ENCODE measurements around the gene MS4A14. TPM values are rescaled to one million over a fixed set of nuclear protein-coding genes. Genes with fewer than 3 reads are reported as not detected.

The MS4A14 gene
- total and polyA plus RNA-seq, 9 of the 15 experiments (the other 6 are each of a cell fraction or from before 2014, with no cell fraction given) = not detected

DNA sequence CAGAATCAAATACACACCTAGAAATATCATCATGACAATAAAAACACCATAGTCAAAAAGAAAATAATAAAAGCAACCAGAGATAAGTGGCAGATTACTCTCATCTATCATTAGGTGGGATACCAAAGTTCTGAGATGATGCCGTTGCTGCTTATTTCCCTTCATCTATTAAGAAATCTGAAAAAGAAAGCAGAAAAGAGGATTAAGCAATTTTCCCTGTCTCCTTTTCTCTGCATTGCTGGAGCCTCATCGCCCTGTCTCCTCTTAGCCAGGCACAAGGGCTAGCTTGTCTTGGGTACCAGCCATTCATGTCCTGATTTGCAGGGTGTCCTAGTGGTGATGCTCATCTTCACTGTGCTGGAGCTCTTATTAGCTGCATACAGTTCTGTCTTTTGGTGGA, 3.9 kb upstream of the MS4A14 start (continued):
- TF ChIP-seq CREB5 (CRISPR knock-in tag; IDR thresholded peaks at IDR 0.05) = no peak

GRCh38 chr11:60393016-60393415, 3.2 kb upstream of the MS4A14 start:
- Histone ChIP-seq H3K36me3 (ENCODE audit: control insufficient read depth, insufficient read depth, low read length) (no peaks in the 10 kb centered on the region), H3K4me1 (replicated peaks in 1 of 2; ENCODE audit: control insufficient read depth in 2 of 2, insufficient read depth in 2 of 2, low read length in 2 of 2) (no peaks in the 10 kb centered on the region), H3K9me3 (replicated peaks; ENCODE audit: control insufficient read depth, insufficient read depth, low read depth, low read length) (no peaks in the 10 kb centered on the region), H2AFZ (ENCODE audit: low read depth, low read length) (no peak overlapping the region), H3K9me1 (ENCODE audit: control insufficient read depth, insufficient read depth, low read length) (no peaks in the 10 kb centered on the region), H3K4me2 (ENCODE audit: insufficient read depth, low read length) (no peak overlapping the region), H3K4me3 (no peak overlapping the region), H3K27me3 (ENCODE audit: control insufficient read depth in 2 of 2, insufficient read depth in 2 of 2, low read length in 2 of 2) (no peaks in the 10 kb centered on the region), H4K20me1 (replicated peaks; ENCODE audit: control insufficient read depth, insufficient read depth, low read length) (no peaks in the 10 kb centered on the region), H3K79me2 (ENCODE audit: control insufficient read depth, insufficient read depth, low read length) (no peaks in the 10 kb centered on the region), H3K27ac (ENCODE audit: extremely low read depth, low read depth, low read length) (no peak overlapping the region), H3K9ac (ENCODE audit: insufficient read depth in 1 of 2, low read depth in 2 of 2, low read length in 2 of 2) (no peak overlapping the region)
- DNase-seq (ENCODE audit: extremely low read depth in 1 of 4, low spot score in 3 of 4) = no peak
- FAIRE-seq = no peak
- ATAC-seq = no peak
- ChIA-PET CTCF (ENCODE audit: low intra/inter-chr PET ratio) (no interaction called here), POLR2A (interaction anchor here (0.7 kb wide), 1 partner anchor 697 kb away, joined by 3 read pairs; no protein-coding TSS in a partner anchor)
- 2% methylated on average over 5 of the region's 5 CpGs for WGBS (ENCODE audit: insufficient coverage, low coverage, missing lambda C conversion rate)
- TF ChIP-seq, protein P1, sequence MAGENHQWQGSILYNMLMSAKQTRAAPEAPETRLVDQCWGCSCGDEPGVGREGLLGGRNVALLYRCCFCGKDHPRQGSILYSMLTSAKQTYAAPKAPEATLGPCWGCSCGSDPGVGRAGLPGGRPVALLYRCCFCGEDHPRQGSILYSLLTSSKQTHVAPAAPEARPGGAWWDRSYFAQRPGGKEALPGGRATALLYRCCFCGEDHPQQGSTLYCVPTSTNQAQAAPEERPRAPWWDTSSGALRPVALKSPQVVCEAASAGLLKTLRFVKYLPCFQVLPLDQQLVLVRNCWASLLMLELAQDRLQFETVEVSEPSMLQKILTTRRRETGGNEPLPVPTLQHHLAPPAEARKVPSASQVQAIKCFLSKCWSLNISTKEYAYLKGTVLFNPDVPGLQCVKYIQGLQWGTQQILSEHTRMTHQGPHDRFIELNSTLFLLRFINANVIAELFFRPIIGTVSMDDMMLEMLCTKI (IDR thresholded peaks at IDR 0.05; ENCODE audit: partially characterized antibody) = no peak
- TF ChIP-seq HNRNPUL1 (IDR thresholded peaks at IDR 0.05; ENCODE audit: low read length) (no peak), TCF3 (CRISPR knock-in tag; IDR thresholded peaks at IDR 0.05) (no peak), BHLHE40 (IDR thresholded peaks at IDR 0.05; ENCODE audit: low read length) (no peak), SMAD2 (IDR thresholded peaks at IDR 0.05; ENCODE audit: low read depth, low read length) (no peak), SMAD1 (IDR thresholded peaks at IDR 0.05; ENCODE audit: low read depth, low read length, partially characterized antibody) (no peak), NUFIP1 (IDR thresholded peaks at IDR 0.05; ENCODE audit: partially characterized antibody) (no peak), ZNF583 (CRISPR knock-in tag; IDR thresholded peaks at IDR 0.05) (no peak), ARHGAP35 (IDR thresholded peaks at IDR 0.05; ENCODE audit: partially characterized antibody) (no peak), NEUROD1 (IDR thresholded peaks at IDR 0.05; ENCODE audit: borderline replicate concordance, low read depth, low read length, partially characterized antibody) (no peak), ZC3H4 (CRISPR knock-in tag; IDR thresholded peaks at IDR 0.05; ENCODE audit: borderline replicate concordance) (no peak), ILF3 (IDR thresholded peaks at IDR 0.05; ENCODE audit: borderline replicate concordance) (no peak), ZNF830 (CRISPR knock-in tag; IDR thresholded peaks at IDR 0.05) (no peak), KLF1 (tag; IDR thresholded peaks at IDR 0.05) (no peak), IRF2 (CRISPR knock-in tag; IDR thresholded peaks at IDR 0.05) (no peak), SMARCC2 (IDR thresholded peaks at IDR 0.05; ENCODE audit: low read depth) (no peak), MAFG (tag; conservative IDR thresholded peaks at IDR 0.05) (no peak)
- in situ Hi-C loops (cut with MboI) = no loop called here
- intact Hi-C loops (cut with micrococcal nuclease) = no loop called here
- BruUV-seq (replicated peaks) = no TSS peak

Measured in K562 (cell line).